Colonic mucosa (tissue), 4 donors: ENCODE results near the gene PPP1R1B. TPM values are rescaled to one million over a fixed set of nuclear protein-coding genes. Genes with fewer than 3 reads are reported as not detected.

Experiments used
- DNase-seq: peaks from one replicate; pipeline ENCODE4 v3.0.0-alpha.2; 2020
- H3K27ac ChIP-seq: fragments of 200-600 bp; one replicate; pipeline ENCODE4 v1.8.0; 2021
- H3K27me3 ChIP-seq: fragments of 200-600 bp; one replicate; pipeline ENCODE4 v1.8.0; 2021
- H3K36me3 ChIP-seq: fragments of 200-600 bp; one replicate; pipeline ENCODE4 v1.8.0; 2021
- H3K4me1 ChIP-seq: fragments of 200-600 bp; one replicate; pipeline ENCODE4 v1.8.0; 2021; ENCODE audit warnings: mild to moderate bottlenecking
- H3K4me3 ChIP-seq: fragments of 200-600 bp; one replicate; pipeline ENCODE4 v1.8.0; 2021
- H3K9ac ChIP-seq, 2 donors: one replicate each; pipeline ENCODE4 v1.7.0; 2013; ENCODE audit warnings: control low read depth in 2 of 2, low read depth in 2 of 2, low read length in 2 of 2
- H3K9me3 ChIP-seq: fragments of 200-600 bp; one replicate; pipeline ENCODE4 v1.8.0; 2021
- CTCF ChIP-seq: fragments of 200-600 bp; IDR thresholded peaks from one replicate; pipeline ENCODE4 v1.8.0; 2022; ENCODE audit warnings: antibody characterized with exemption, mild to moderate bottlenecking
- intact Hi-C: fragments of 100-400 bp; cut with DNase I; formaldehyde crosslinking; loops from one replicate; pipeline ENCODE4 v1.14.1; 2022
- total RNA-seq, 2 donors: library from RNA; stranded (reverse); fragmentation: NEBNext Ultra II Directional in 1 of 2; extraction: Animal tissue kit (Norgen Biotek cat#: 25700) in 1 of 2; gene quantifications; one replicate each; pipeline ENCODE4 v1.2.1, GENCODE V29; 2021
- donor health status: healthy.
- donor health status: DM: no; HTN: no; CAD: no.
- donor health status: DM: no; HTN: no; CAD: no.

PPP1R1B gene
- total RNA-seq, 2 donors from 2014 or later, result 331 to 350 TPM

- intact Hi-C loops, result no loop called here
- H3K4me1 ChIP-seq, result peaks cover 5% of the 10 kb centered on the region
- H3K9ac ChIP-seq, result no peak overlapping the region
- DNase-seq, result no peak
- no peaks in the 10 kb centered on the region for H3K9me3 ChIP-seq
- H3K36me3 ChIP-seq, result no peaks in the 10 kb centered on the region
- peaks cover 57% of the 10 kb centered on the region for H3K27me3 ChIP-seq
- H3K4me3 ChIP-seq, result no peak overlapping the region
- no peak for TF ChIP-seq CTCF
- H3K27ac ChIP-seq, result no peak overlapping the region
These were observed 30.7 kb upstream of the PPP1R1B start for GRCh38 chr17:39595928-39596510.

- TF ChIP-seq CTCF, result no peak
- Histone ChIP-seq H3K36me3 (no peaks in the 10 kb centered on the region), H3K9ac (no peak overlapping the region), H3K4me3 (no peak overlapping the region), H3K4me1 (peaks cover 5% of the 10 kb centered on the region), H3K27me3 (peaks cover 64% of the 10 kb centered on the region), H3K9me3 (no peaks in the 10 kb centered on the region), H3K27ac (no peak overlapping the region)
- DNase-seq, result no peak
- intact Hi-C loops, result no loop called here
These were observed 30.0 kb upstream of the PPP1R1B start for GRCh38 chr17:39596543-39597267.

- H3K4me3 ChIP-seq, result no peak overlapping the region
- H3K27me3 ChIP-seq, result peaks cover 71% of the 10 kb centered on the region
- no peak overlapping the region for H3K27ac ChIP-seq
- peaks cover 5% of the 10 kb centered on the region for H3K4me1 ChIP-seq
- H3K9me3 ChIP-seq, result no peaks in the 10 kb centered on the region
- no peak for DNase-seq
- intact Hi-C loops, result no loop called here
- no peak for TF ChIP-seq CTCF
- no peaks in the 10 kb centered on the region for H3K36me3 ChIP-seq
- H3K9ac ChIP-seq, result no peak overlapping the region
These were observed 29.2 kb upstream of the PPP1R1B start for GRCh38 chr17:39597372-39598046.

- Histone ChIP-seq H3K4me1 (peaks cover 5% of the 10 kb centered on the region), H3K27ac (no peak overlapping the region), H3K36me3 (no peaks in the 10 kb centered on the region), H3K9ac (no peak overlapping the region), H3K4me3 (no peak overlapping the region), H3K9me3 (no peaks in the 10 kb centered on the region), H3K27me3 (peaks cover 77% of the 10 kb centered on the region)
- DNase-seq, result no peak
- intact Hi-C loops, result no loop called here
- TF ChIP-seq CTCF, result no peak
These were observed 28.7 kb upstream of the PPP1R1B start for GRCh38 chr17:39598047-39598481.

GRCh38 chr17:39598630-39599003 is 28.1 kb upstream of the PPP1R1B start:
- DNase-seq, result no peak
- intact Hi-C loops, result no loop called here
- no peak overlapping the region for H3K4me3 ChIP-seq

More at GRCh38 chr17:39598630-39599003, 28.1 kb upstream of the PPP1R1B start:
- H3K4me1 ChIP-seq, result peaks cover 5% of the 10 kb centered on the region
- no peak overlapping the region for H3K27ac ChIP-seq
- H3K36me3 ChIP-seq, result no peaks in the 10 kb centered on the region
- no peak overlapping the region for H3K9ac ChIP-seq
- peaks cover 82% of the 10 kb centered on the region for H3K27me3 ChIP-seq
- no peak for TF ChIP-seq CTCF
- H3K9me3 ChIP-seq, result no peaks in the 10 kb centered on the region
